HCT116 (cell line): Measurements from ENCODE around the gene IRGQ. TPM values are rescaled to one million over a fixed set of nuclear protein-coding genes. Genes with fewer than 3 reads are reported as not detected.
A peak's percentile ranks its signal among the peaks of the same experiment; 100 is the strongest.

Experiments
- ATAC-seq: fragments of 200-7000 bp; cut with Tn5 transposase; 2 replicates; pipeline ENCODE4 v1.9.1; 2020; ENCODE audit warnings: mild to moderate bottlenecking, moderate library complexity
- BruUV-seq: library from RNA; stranded (reverse); fragments of 400-500 nt; replicated peaks from 2 replicates; lab custom pipeline; 2021; lab: Mats Ljungman, UMichigan
- CTCF ChIA-PET: fragments of 300-600 bp; sonication (Branson Sonifier 250); formaldehyde crosslinking; loops from one replicate; lab custom pipeline; 2021; ENCODE audit warnings: antibody characterized with exemption; lab: Charles Lee
- POLR2A ChIA-PET: fragments of 300-600, 350-600 bp; sonication (Branson Sonifier 250); formaldehyde crosslinking; loops from one replicate; lab custom pipeline; 2021; ENCODE audit warnings: antibody characterized with exemption; lab: Charles Lee
- RAD21 ChIA-PET, 2 experiments: fragments of 300-600 bp; sonication (Branson Sonifier 250); formaldehyde crosslinking; loops; one replicate each; lab custom pipeline; 2023; ENCODE audit warnings: low total read pairs in 2 of 2; ENCODE audit not compliant: uncharacterized antibody in 2 of 2, unreplicated experiment in 2 of 2, low non-redundant PET in 1 of 2; lab: Charles Lee
- DNase-seq: peaks from one replicate; pipeline ENCODE4 v3.0.0-alpha.2; 2010; ENCODE audit warnings: low read depth, low spot score
- H2AFZ ChIP-seq: fragments of 200-600 bp; shearing (Covaris generic), sonication (generic); 2 replicates; pipeline ENCODE4 v1.6.1; 2017; ENCODE audit warnings: low read depth, mixed run types, mixed read lengths, antibody characterized with exemption, low read length; ENCODE audit not compliant: poor library complexity, severe bottlenecking
- H3K27ac ChIP-seq: 2 replicates; pipeline ENCODE4 v1.5.1; 2012; ENCODE audit warnings: low read depth, low read length
- H3K27me3 ChIP-seq: fragments of 200-600 bp; sonication (generic); 2 replicates; pipeline ENCODE4 v1.6.1; 2016; ENCODE audit warnings: mixed run types, low read length, mixed read lengths; ENCODE audit not compliant: insufficient read depth
- H3K36me3 ChIP-seq, 2 experiments: fragments of 200-500 bp in 1 of 2; fragments of 200-600 bp in 1 of 2; sonication (Bioruptor generic) in 1 of 2; sonication (generic) in 1 of 2; 2 replicates each; pipeline versions ENCODE4 v1.5.1 to v1.6.1; 2014 to 2016; ENCODE audit warnings: low read length in 2 of 2, inconsistent platforms in 1 of 2, mixed read lengths in 1 of 2, mixed run types in 1 of 2; ENCODE audit not compliant: insufficient read depth in 2 of 2, control insufficient read depth in 1 of 2
- H3K4me1 ChIP-seq, 2 experiments: fragments of 200-600 bp in 1 of 2; sonication (generic) in 1 of 2; 2 replicates each; pipeline versions ENCODE4 v1.5.1 to v1.6.1; 2012 to 2017; ENCODE audit warnings: low read length in 2 of 2, inconsistent platforms in 1 of 2, mild to moderate bottlenecking in 1 of 2, mixed read lengths in 1 of 2, mixed run types in 1 of 2, moderate library complexity in 1 of 2; ENCODE audit not compliant: insufficient read depth in 2 of 2, control insufficient read depth in 1 of 2
- H3K4me2 ChIP-seq: fragments of 200-600 bp; sonication (generic); 2 replicates; pipeline ENCODE4 v1.6.1; 2017; ENCODE audit warnings: mixed run types, low read length, mixed read lengths
- H3K4me3 ChIP-seq, 2 experiments: fragments of 200-600 bp in 1 of 2; sonication (generic) in 1 of 2; replicated peaks in 1 of 2; 2 replicates each; pipeline ENCODE4 v1.5.1; 2011 to 2016; ENCODE audit warnings: low read length in 2 of 2, control low read depth in 1 of 2, low read depth in 1 of 2, mild to moderate bottlenecking in 1 of 2, mixed read lengths in 1 of 2, mixed run types in 1 of 2
- H3K79me2 ChIP-seq: fragments of 200-600 bp; sonication (generic); 2 replicates; pipeline ENCODE4 v1.6.1; 2017; ENCODE audit warnings: mild to moderate bottlenecking, mixed run types, low read length, moderate library complexity, mixed read lengths; ENCODE audit not compliant: insufficient read depth
- H3K9ac ChIP-seq: fragments of 200-600 bp; sonication (generic); 2 replicates; pipeline ENCODE4 v1.6.1; 2016; ENCODE audit warnings: low read length, mixed read lengths
- H3K9me2 ChIP-seq: fragments of 200-600 bp; sonication (generic), shearing (Covaris generic); 2 replicates; pipeline ENCODE4 v1.6.1; 2017; ENCODE audit warnings: mixed run types, mild to moderate bottlenecking, moderate library complexity; ENCODE audit not compliant: insufficient read depth
- H3K9me3 ChIP-seq, 2 experiments: fragments of 200-500 bp in 1 of 2; fragments of 200-600 bp in 1 of 2; sonication (Bioruptor generic) in 1 of 2; sonication (generic) in 1 of 2; 2 replicates each; pipeline ENCODE4 v1.6.1; 2014 to 2017; ENCODE audit warnings: low read length in 2 of 2, mixed read lengths in 2 of 2, inconsistent platforms in 1 of 2, low read depth in 1 of 2, mild to moderate bottlenecking in 1 of 2, mixed run types in 1 of 2, moderate library complexity in 1 of 2; ENCODE audit not compliant: control insufficient read depth in 1 of 2, insufficient read depth in 1 of 2
- H4K20me1 ChIP-seq: fragments of 200-600 bp; sonication (generic), shearing (Covaris generic); 2 replicates; pipeline ENCODE4 v1.6.1; 2017; ENCODE audit warnings: mixed run types, mild to moderate bottlenecking, moderate library complexity; ENCODE audit not compliant: insufficient read depth
- CBX3 ChIP-seq: IDR thresholded peaks from 2 replicates; pipeline ENCODE4 v1.6.1; 2012; ENCODE audit warnings: low read depth
- CEBPB ChIP-seq: IDR thresholded peaks from 2 replicates; pipeline ENCODE4 v1.6.1; 2012; ENCODE audit warnings: low read depth
- EGR1 ChIP-seq: IDR thresholded peaks from 2 replicates; pipeline ENCODE4 v1.6.1; 2012; ENCODE audit warnings: low read depth
- EZH2 ChIP-seq: fragments of 200-600 bp; sonication (generic); IDR thresholded peaks from 2 replicates; pipeline ENCODE4 v1.6.1; 2017; ENCODE audit warnings: antibody characterized with exemption, mixed run types
- EZH2phosphoT487 ChIP-seq: fragments of 200-600 bp; IDR thresholded peaks from 2 replicates; pipeline ENCODE4 v1.6.1; 2018; ENCODE audit warnings: antibody characterized with exemption, borderline replicate concordance
- JUND ChIP-seq: IDR thresholded peaks from 2 replicates; pipeline ENCODE4 v1.6.1; 2012
- POLR2AphosphoS5 ChIP-seq: IDR thresholded peaks from 2 replicates; pipeline ENCODE4 v1.6.1; 2011; ENCODE audit warnings: mild to moderate bottlenecking, low read depth, low read length, moderate library complexity
- RAD21 ChIP-seq: IDR thresholded peaks from 2 replicates; pipeline ENCODE4 v1.6.1; 2012; ENCODE audit warnings: low read depth, mild to moderate bottlenecking
- SIN3A ChIP-seq: IDR thresholded peaks from 2 replicates; pipeline ENCODE4 v1.6.1; 2012; ENCODE audit warnings: low read depth
- SRF ChIP-seq: IDR thresholded peaks from 2 replicates; pipeline ENCODE4 v1.6.1; 2012; ENCODE audit warnings: low read depth
- YY1 ChIP-seq: IDR thresholded peaks from 2 replicates; pipeline ENCODE4 v1.6.1; 2011; ENCODE audit warnings: low read length, low read depth, moderate library complexity, mild to moderate bottlenecking; ENCODE audit not compliant: insufficient replicate concordance; ENCODE audit errors: extremely low read depth
- ZNF274 ChIP-seq: fragments of 200-500 bp; sonication (Bioruptor generic); IDR thresholded peaks from 2 replicates; pipeline ENCODE4 v1.6.1; 2014; ENCODE audit warnings: mild to moderate bottlenecking, low read depth, low read length, inconsistent platforms
- intact Hi-C: fragments of 100-400 bp; cut with micrococcal nuclease; formaldehyde crosslinking; loops from 2 replicates; pipeline ENCODE4 v1.10.0; 2022
- total RNA-seq: library from RNA; stranded (reverse); gene quantifications from one replicate; pipeline ENCODE4 v1.2.1, GENCODE V29; 2021; ENCODE audit not compliant: unreplicated experiment
- TF ChIP-seq, protein P1 (sequence below): IDR thresholded peaks from 2 replicates; pipeline ENCODE4 v1.6.1; 2012; ENCODE audit warnings: low read depth
- TF ChIP-seq, protein P2 (sequence below): IDR thresholded peaks from 2 replicates; pipeline ENCODE4 v1.6.1; 2012
- TF ChIP-seq, protein P3 (sequence below): IDR thresholded peaks from 2 replicates; pipeline ENCODE4 v1.6.1; 2012

Gene IRGQ
- total RNA-seq, 1 experiment from 2014 or later, result 14.6 TPM

DNA sequence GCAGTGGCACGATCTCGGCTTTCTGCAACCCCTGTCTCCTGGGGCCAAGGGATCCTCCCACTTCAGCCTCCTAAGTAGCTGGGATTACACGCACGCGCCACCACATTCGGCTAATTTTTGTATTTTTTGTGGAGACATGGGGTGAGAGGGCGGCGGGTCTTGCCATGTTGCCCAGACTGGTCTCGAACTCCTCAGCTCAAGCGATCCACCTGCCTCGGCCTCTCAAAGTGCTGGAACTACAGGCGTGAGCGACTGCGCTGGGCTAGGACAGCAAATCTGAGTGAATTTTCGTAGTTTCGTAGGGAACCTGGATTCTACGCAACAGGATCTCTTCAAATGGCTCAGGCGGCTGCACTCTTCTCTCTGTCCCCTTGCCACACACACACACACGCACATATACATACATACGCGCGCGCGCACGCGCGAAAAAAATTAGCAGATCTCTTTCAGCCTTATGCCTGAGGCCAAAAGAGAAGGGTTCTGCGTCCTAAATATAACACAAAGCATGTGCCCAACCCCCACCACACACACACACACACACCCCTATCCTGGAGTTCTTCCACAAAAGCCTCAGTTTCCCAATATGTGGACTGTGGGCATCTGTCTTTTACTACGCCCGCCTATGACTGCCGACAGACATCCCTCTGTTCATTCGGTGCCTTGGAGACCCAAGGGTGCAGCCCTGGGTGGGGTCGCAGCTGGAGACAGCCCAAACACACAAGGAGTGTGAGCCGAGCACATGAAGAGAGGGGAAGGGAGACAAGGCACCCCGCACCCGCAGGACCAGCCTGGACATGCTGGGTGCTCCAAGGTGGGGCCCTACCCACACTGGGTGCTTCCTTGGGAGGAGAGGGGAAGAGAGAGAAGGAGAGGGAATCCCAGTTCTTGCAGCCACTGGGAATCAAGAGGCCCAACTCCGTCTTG lies 19.7 kb downstream of the IRGQ start:
- Histone ChIP-seq H3K27ac (peak overlapping the region; percentile 65), H3K4me3 (peak overlapping the region; percentile 13 to 85; a peak in 3 of 4 replicates), H2AFZ (peak overlapping the region; percentile 53), H3K4me1 (peaks cover 11 to 14% of the 10 kb centered on the region in 2 experiments), H3K9ac (peak overlapping the region; percentile 60), H3K27me3 (no peaks in the 10 kb centered on the region), H3K36me3 (no peaks in the 10 kb centered on the region), H3K9me3 (no peaks in the 10 kb centered on the region), H3K9me2 (no peaks in the 10 kb centered on the region), H3K79me2 (peaks cover 10% of the 10 kb centered on the region; the same call in 1 of the 2 replicates), H3K4me2 (peak overlapping the region; percentile 57), H4K20me1 (no peaks in the 10 kb centered on the region)
- no peak for TF ChIP-seq EZH2phosphoT487
- TF ChIP-seq EGR1, result no peak
- TF ChIP-seq EZH2, result no peak
- TF ChIP-seq, protein P1, sequence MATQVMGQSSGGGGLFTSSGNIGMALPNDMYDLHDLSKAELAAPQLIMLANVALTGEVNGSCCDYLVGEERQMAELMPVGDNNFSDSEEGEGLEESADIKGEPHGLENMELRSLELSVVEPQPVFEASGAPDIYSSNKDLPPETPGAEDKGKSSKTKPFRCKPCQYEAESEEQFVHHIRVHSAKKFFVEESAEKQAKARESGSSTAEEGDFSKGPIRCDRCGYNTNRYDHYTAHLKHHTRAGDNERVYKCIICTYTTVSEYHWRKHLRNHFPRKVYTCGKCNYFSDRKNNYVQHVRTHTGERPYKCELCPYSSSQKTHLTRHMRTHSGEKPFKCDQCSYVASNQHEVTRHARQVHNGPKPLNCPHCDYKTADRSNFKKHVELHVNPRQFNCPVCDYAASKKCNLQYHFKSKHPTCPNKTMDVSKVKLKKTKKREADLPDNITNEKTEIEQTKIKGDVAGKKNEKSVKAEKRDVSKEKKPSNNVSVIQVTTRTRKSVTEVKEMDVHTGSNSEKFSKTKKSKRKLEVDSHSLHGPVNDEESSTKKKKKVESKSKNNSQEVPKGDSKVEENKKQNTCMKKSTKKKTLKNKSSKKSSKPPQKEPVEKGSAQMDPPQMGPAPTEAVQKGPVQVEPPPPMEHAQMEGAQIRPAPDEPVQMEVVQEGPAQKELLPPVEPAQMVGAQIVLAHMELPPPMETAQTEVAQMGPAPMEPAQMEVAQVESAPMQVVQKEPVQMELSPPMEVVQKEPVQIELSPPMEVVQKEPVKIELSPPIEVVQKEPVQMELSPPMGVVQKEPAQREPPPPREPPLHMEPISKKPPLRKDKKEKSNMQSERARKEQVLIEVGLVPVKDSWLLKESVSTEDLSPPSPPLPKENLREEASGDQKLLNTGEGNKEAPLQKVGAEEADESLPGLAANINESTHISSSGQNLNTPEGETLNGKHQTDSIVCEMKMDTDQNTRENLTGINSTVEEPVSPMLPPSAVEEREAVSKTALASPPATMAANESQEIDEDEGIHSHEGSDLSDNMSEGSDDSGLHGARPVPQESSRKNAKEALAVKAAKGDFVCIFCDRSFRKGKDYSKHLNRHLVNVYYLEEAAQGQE, result no peak
- no peak for TF ChIP-seq CEBPB
- TF ChIP-seq, protein P2, sequence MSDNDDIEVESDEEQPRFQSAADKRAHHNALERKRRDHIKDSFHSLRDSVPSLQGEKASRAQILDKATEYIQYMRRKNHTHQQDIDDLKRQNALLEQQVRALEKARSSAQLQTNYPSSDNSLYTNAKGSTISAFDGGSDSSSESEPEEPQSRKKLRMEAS, result no peak
- TF ChIP-seq, protein P3, sequence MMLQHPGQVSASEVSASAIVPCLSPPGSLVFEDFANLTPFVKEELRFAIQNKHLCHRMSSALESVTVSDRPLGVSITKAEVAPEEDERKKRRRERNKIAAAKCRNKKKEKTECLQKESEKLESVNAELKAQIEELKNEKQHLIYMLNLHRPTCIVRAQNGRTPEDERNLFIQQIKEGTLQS, result no peak
- TF ChIP-seq SIN3A, result no peak
- TF ChIP-seq POLR2AphosphoS5, result no peak
- no peak for TF ChIP-seq SRF
- TF ChIP-seq RAD21, result no peak
- TF ChIP-seq ZNF274, result no peak
- no peak for TF ChIP-seq CBX3
- no peak for TF ChIP-seq JUND
- no peak for TF ChIP-seq YY1
- intact Hi-C loops, result loop anchor here (1.0 kb wide), 1 partner anchor 20 kb away; the partner anchor contains the start of genes IRGQ and ZNF576
- CTCF ChIA-PET, result interaction anchor here (1.2 kb wide), 1 partner anchor 21 kb away, joined by 3 read pairs; no protein-coding TSS in a partner anchor
- TSS peak; percentile 78 for BruUV-seq
- ATAC-seq (peak; percentile 2; the same call in 1 of the 2 replicates), DNase-seq (no peak)
- POLR2A ChIA-PET, result interaction anchor here (1.8 kb wide), 1 partner anchor 20 kb away, joined by 6 read pairs; the partner anchor contains the start of genes IRGQ and ZNF576
- RAD21 ChIA-PET, result no interaction called here
